CD4-positive, alpha-beta T cell treated with Interleukin-15 for 4 hours (primary cell): ENCODE measurements around the gene PKD1.

Experiments
- DNase-seq: peaks from one replicate; pipeline ENCODE4 v3.0.0-alpha.2; 2020; ENCODE audit warnings: low spot score

Gene PKD1

DNA sequence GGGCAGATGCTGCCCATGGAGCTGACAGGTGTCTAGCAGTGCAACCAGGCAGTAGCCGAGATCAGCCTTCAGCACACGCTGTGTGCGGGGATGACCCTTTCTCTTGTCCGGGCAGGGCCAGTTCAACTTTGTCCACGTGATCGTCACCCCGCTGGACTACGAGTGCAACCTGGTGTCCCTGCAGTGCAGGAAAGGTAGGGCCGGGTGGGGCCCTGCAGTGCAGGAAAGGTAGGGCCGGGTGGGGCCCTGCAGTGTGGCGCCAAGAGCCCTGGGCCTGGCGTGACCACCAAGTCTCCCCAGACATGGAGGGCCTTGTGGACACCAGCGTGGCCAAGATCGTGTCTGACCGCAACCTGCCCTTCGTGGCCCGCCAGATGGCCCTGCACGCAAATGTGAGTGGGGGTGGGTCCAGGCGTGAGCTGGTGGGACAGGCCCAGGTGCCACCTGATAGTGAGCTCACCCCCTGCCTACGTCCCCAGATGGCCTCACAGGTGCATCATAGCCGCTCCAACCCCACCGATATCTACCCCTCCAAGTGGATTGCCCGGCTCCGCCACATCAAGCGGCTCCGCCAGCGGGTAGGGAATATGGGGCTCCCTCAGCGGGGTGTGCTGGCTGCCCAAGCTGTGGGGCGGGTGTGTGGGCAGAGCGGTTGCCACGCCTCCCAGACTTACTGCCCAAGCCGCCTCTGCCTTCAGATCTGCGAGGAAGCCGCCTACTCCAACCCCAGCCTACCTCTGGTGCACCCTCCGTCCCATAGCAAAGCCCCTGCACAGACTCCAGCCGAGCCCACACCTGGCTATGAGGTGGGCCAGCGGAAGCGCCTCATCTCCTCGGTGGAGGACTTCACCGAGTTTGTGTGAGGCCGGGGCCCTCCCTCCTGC, 47.7 kb downstream of the PKD1 start:
- no peak for DNase-seq

DNA sequence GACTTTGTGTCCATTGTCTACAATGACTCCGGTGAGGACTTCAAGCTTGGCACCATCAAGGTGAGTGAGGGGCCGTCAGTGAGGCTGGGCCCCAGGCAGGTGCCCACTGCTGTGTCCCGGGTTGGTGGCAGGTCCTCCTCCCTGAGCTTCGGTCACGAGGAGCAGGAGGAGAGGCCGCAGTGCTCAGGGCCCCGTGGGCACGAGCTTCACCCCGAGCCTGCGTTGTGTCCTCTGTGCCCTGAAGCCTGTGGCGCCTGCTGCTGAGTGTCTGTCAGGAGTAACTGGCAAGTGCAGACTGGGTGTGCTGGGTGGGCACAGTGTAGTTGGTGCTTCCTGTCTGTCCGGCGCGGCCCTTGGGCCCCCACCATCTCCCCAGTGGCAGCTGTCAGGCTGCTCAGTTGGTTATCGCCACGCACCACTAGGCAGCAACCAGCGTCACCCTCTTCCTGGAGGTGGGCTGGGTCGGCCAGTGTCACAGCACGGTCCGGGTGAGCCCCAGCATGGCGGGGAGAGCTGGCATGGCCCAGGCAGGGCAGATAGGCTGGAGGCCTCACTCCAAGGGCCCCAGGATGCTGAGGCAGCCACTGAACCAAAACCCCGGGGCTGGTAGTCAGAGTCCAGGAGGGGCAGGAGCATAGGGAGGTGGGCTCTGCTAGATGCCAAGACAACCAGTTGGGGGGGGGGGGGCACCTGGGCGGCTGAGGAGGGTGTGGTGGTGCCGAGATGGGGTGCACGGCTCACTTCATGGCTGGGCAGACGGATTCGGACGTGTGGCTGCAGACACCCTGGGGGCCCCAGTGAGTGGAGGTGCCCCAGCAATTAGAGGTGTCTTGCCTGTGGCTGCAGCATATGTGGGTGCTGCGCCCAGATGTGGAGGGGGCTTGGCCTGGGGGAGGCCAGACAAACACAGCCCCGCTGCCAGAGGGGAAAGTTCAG, 48.6 kb downstream of the PKD1 start:
- no peak for DNase-seq

DNA sequence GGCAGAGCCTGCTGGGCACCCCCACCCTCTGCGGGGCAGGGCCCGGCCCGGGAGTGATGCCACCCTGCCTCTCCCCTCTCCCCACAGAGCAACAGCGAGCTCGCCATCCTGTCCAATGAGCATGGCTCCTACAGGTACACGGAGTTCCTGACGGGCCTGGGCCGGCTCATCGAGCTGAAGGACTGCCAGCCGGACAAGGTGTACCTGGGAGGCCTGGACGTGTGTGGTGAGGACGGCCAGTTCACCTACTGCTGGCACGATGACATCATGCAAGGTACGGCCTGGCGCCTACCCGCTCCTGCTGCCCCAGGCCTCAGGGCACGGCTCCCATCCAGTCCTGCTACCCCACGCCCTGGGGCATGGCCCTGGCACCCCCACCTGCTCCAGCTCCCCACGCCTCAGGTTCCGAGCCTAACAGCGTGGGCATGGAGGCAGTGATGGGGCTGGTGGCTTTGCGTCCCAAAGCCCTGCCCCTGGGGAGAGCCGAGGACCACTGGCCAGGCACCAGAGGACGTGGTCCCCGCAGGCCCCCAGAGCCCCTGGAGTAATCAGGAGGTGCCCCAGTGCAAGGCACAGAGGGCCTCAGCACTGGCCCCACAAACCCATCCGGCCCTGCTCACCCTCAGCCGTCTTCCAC, 49.5 kb downstream of the PKD1 start:
- no peak for DNase-seq

DNA sequence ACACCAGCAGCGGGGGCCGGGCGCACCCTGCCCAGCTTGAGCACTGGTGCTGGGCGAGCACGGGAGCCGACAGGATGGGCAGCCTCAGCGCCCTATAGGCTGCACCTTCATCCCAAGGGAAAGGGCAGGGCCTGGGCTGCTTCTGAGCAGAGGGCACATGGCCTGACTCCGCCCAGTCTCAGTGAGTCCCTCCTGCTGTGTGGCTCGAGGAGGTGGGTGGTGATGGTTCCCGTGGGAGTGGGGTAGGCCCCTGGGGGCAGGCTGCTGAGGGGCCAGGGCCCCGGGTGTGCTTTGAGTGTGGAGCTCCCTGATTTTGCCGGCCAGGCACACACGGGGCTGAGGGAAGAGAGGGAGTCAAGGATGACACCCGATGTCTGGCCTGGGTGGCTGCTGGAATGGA, 50.0 kb downstream of the PKD1 start:
- DNase-seq = no peak

DNA sequence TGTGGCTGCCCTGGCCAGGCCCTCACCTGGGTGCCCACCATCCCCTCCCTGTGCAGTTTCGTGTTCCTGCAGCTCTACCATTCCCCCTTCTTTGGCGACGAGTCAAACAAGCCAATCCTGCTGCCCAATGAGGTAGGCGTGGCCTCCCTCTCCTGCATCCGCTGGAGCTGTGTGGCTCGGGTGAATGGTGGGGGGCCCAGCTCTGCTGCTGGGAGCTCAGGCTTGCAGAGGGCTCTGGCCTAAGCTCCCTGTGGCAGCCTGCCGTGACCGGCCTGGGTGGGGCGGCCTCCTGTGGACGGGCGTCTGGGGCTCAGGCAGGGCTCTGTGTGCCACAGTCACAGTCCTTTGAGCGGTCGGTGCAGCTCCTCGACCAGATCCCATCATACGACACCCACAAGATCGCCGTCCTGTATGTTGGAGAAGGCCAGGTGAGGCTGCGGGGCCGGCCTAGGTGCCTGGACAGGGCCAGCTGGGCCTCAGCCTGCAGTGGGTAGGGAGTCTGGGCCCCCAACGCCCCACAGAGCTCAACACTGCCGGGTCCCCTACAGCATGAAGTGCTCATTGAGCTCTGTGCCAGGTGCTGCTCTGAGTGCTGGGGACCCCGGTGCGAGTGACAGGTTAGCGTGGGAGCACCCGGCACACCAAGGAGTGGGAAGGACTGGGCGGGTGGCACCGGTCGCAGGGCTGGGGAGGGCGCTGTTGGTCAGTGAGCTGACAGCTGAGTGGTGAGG, 50.6 kb downstream of the PKD1 start:
- DNase-seq = no peak

DNA sequence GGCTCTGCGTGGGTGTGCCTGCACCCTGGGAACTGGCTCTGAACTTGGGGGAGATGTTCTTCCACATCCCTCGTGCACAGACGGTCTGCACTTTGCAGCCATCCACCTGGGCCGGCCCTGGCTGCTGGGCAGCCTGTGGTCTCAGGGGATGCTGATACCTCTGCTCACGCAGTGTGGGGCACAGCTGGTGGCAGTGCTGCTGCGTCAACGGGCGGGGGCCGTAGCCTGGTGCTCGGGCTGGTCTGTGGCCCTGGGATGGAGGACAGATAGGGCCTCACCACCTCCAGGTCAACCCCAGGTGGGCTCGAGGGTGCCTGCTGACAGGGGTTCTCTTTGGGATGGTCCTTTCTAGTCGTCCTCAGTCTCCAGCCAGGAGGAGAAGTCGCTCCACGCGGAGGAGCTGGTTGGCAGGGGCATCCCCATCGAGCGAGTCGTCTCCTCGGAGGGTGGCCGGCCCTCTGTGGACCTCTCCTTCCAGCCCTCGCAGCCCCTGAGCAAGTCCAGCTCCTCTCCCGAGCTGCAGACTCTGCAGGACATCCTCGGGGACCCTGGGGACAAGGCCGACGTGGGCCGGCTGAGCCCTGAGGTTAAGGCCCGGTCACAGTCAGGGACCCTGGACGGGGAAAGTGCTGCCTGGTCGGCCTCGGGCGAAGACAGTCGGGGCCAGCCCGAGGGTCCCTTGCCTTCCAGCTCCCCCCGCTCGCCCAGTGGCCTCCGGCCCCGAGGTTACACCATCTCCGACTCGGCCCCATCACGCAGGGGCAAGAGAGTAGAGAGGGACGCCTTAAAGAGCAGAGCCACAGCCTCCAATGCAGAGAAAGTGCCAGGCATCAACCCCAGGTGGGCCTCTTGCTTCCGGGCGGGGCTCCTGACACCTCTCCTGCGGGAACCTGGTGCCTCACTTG, 51.6 kb downstream of the PKD1 start:
- no peak for DNase-seq

DNA sequence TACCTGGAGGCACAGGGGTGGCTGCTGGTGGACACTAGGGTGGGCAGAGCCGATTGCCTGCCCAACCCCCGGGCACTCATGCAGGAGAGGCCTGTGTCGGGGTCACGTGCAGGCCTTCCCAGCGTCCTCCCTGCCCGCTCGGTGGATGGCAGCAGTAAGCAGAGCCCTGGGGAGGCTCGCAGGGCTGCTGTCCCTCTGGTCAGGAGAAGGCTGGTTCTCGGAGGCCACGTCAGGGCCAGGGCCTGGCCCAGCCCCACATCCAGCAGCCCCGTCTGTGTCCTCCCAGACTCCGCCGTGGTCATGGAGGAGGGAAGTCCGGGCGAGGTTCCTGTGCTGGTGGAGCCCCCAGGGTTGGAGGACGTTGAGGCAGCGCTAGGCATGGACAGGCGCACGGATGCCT, 52.3 kb downstream of the PKD1 start:
- DNase-seq = no peak

DNA sequence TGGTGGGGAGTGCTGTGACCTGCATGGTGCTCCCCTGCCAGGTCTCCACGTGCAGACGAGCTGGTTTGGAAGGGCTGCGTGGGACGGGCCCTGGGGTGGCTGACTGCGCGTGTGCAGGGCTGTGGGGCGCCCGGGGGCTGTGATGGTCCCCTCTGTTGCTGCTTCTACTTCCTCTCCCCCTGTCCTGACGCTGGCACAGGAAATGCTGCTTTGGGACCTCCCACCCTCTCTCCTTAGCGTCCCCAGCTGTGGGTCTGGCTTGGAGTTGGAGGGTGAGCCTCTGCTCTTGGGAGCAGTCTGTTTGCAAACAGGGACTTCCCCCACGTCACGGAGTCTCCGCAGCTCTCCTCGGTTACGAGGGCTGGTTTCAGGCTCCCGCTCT, 52.7 kb downstream of the PKD1 start:
- no peak for DNase-seq

DNA sequence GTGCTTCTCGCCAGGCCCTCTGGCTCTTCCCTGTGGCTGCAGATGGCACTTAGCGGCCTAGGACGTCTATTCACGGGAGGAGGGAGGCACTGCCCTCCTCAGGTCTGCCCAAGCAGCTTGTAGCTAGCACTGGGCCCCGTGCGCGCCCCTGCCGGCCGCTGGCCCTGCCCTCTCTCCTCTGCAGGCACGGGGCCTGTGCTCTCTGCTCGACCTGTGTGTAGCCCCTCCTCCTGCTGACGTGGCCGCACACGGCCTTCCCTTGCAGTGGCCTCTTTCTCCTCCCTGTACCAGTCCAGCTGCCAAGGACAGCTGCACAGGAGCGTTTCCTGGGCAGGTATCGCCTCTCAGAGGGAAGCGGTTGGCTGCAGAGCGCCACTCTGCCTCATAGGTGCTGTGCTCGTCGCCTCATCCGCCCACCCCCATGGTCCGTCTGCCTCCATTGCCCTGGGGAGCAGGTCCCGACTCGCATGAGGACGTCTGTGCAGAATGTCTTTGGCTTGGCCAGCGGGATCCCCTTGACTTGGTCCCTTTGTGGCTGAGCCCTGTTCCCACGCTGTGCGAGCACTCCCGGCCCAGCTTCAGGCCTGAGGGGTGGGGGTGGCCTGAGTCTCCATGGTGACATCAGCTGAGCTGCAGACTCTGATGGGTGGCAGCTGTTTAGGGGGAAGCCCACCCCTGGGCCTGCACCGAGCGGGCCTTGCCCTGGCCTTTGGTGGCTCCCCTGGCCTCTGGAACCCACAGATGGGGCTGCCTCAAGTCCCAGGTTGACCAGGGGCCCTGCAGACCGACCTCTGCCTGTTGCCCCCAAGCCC, 53.3 kb downstream of the PKD1 start:
- no peak for DNase-seq

DNA sequence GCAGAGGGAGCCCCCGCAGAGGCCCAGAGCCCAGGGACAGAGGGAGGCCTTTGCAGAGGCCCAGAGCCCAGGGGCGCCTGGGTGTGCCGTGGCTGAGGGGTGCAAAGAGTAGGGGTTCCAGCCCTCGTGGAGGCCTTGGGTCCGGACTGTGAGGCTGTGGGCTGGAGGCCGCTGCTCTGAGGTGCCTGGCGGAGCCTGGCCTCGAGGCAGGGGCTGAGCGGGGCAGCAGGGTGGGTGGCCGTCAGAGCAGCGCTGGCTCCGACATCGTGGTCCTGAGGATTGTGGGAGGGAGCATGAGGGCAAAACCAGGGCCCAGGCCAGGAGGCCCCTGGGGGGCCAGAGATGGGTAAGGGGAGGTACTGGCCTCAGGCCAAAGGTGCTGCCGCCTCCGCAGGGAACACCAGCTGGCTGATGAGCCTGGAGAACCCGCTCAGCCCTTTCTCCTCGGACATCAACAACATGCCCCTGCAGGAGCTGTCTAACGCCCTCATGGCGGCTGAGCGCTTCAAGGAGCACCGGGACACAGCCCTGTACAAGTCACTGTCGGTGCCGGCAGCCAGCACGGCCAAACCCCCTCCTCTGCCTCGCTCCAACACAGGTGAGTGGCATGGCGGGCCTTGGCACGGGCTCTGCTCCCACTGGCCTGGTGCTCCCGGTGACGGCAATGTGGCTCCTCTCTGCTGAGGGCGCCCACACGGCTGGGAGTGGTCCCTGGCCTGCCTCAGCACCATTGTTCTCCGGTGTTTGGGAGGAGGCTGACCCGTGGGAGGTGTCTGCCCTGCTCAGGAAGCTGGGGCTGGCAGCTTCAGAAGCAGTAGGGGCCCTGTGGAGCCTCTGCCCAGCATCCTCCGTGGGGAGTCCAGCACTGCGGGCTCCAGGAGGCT, 54.3 kb downstream of the PKD1 start:
- no peak for DNase-seq

DNA sequence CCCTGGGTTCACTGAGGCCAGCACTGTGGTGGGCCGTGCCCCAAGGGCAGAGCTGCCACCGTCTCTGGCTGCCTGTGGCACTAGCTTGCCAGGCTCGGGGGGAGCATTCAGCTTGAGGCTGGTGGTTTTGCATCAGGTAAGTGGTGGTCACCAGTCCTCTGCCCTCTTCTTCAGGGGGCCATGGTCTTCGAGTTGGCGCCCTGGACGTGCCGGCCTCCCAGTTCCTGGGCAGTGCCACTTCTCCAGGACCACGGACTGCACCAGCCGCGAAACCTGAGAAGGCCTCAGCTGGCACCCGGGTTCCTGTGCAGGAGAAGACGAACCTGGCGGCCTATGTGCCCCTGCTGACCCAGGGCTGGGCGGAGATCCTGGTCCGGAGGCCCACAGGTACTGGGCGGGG, 55.7 kb downstream of the PKD1 start:
- DNase-seq = no peak

DNA sequence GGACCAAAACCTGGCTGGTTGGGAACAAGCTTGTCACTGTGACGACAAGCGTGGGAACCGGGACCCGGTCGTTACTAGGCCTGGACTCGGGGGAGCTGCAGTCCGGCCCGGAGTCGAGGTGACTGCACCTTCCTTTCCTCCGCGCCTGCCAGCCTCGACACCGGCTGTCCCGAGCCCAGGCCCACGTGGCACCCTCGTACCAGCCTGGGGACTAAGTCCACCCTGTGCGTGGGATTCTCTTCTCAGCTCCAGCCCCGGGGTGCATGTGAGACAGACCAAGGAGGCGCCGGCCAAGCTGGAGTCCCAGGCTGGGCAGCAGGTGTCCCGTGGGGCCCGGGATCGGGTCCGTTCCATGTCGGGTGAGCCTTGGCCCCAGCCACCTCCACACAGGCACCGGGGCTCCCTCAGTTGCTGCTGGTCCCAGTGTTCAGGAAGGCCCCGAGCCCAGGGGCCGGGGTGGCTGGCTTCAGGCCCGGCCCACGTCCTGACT, 56.3 kb downstream of the PKD1 start:
- DNase-seq = no peak

DNA sequence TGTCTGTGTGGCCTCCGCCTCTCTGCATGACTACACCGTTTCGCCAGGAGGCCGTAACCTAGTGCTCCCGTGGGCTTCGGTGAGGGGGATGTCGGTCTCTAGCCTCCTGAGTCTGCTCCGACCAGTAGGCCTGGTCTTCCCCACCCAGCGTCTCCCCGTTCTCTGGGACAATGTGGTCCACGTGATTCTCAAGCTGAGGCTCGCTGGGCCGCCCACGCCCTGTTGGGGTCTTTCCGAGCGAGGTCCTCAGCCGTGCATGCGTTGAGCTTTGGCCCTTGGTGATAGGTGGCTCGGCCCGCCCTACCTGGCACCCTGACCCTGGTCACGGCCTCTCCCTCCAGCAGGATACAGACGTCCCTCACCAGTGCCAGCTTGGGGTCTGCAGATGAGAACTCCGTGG, 57.0 kb downstream of the PKD1 start:
- no peak for DNase-seq

DNA sequence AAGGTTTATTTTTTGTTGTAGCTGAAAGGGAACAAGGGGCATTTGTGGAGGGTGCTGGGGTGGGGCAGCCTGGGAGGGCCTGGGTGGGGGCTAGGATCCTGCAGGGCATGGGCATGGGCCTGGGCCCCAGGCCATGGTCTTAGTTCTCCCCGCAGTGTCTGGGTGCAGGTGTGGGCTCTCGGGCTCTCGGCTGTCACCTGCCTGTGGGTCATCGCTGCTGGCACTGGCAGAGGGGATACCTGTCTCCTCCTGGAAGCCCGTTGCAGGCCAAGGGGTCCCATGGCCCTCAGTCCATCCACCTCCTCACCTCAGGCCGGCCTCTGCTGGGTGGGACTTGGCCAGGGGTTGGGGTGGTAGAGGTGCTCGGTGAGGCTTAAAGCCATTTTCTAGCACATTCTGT, 57.6 kb downstream of the PKD1 start:
- no peak for DNase-seq

DNA sequence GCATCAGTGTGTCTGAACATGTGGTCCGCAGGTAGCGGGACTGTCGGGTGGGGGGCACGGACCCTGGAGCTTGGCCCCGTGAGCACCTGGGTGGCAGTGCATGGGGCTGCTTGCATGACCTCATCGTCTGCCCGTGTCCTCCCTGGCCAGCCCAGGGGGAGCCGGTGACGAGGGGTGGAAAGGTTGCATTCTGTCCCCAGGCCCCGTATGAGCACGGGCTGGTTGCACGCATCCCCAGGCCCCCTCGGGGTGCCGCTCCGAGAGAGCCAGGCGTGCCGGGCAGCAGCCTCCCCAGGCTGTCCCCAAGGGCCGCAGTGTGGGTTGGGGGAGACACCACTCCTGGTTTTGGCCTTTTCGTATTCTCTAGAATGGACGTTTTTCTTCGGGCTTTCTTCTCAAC, 58.0 kb downstream of the PKD1 start:
- no peak for DNase-seq

DNA sequence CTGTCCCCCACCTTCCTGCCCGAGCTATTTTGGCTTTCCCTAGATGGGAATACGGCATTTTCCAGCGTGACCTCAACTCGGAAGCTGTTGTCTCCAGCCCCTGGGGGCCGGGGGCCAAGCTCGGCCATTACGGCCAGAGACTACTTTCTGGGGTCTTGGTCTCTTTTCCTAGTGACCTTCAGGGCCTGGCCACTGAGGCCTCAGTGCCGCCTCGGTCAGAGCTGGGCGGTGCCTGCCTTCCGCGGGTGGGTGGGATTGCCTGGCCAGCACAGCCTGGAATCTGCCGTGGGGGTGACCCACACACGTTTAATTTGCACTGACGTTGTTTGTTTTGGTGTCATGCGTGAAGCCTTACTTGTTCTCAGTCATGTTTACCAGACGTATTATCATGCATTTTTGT, 58.7 kb downstream of the PKD1 start:
- no peak for DNase-seq

DNA sequence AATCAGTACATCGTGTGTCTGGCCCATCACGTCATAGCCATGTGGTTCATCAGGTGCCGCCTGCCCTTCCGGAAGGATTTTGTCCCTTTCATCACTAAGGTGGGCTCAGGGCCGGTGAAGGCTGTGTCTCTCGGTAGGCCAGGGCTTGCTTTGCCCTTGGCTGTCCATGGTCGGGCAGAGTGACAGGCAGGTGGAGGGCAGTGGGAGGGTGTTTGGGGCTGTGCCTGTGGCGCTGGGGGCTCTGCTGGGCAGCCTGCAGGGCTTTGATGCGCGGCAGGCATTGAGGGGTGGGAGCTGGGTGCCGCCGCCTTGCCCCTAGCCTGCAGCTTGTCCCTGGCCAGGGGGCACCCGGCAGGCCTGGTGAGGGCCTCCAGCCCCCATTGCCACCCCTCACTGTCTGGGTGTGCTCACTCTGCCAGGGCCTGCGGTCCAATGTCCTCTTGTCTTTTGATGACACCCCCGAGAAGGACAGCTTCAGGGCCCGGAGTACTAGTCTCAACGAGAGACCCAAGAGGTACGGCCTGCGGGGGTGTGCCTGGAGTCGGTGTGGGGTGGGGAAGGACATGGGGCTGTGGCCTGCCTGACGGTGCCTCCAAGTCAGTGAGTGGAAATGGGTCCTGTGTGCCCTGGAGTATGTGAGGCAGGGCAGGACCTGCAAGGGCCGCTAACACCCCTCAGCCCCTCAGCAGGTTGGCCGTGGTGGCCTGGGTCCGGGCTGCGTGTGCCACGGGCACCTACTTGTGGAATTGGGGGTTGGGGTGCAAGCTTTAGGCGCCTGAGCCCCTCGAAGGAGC, 59.4 kb downstream of the PKD1 start:
- no peak for DNase-seq

DNA sequence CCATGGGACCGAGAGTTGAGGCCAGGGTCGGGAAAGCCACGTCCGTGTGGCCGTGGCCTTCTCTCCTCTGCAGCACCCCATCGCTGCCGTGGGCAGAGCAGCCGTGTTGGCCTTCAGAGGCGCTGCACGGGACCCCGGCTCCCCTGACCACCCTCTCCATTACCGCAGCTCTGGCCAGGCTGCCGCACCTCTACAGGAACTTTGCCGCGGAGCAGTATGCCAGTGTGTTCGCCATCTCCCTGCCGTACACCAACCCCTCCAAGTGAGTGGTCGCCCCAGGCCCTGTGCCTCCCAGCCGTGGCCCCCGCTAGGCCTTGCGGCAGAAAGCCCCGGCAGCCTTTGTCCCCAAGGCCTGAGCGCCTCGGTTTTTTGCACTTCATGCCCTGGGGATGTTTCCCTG, 60.1 kb downstream of the PKD1 start:
- no peak for DNase-seq
